GM12878 (cell line): ENCODE results near the gene TACR1. TPM values are rescaled to one million over a fixed set of nuclear protein-coding genes. Genes with fewer than 3 reads are reported as not detected.

Experiments
- ATAC-seq: fragments of 200-7000 bp; cut with Tn5 transposase; 3 replicates; pipeline ENCODE4 v1.9.1; 2020; ENCODE audit warnings: mild to moderate bottlenecking, moderate library complexity
- BruUV-seq: library from RNA; stranded (reverse); fragments of 400-500 nt; replicated peaks from 2 replicates; lab custom pipeline; 2021; lab: Mats Ljungman, UMichigan
- CTCF ChIA-PET: fragments of 300-600 bp; sonication (Branson Sonifier 250); formaldehyde crosslinking; extraction: SDS; loops from one replicate; lab custom pipeline; 2021; ENCODE audit warnings: inconsistent platforms; lab: Yijun Ruan, JAX
- POLR2A ChIA-PET: fragments of 350-600 bp; formaldehyde crosslinking; extraction: SDS; loops from one replicate; lab custom pipeline; 2021; ENCODE audit warnings: inconsistent platforms; lab: Charles Lee
- RAD21 ChIA-PET: fragments of 300-600 bp; sonication (Branson Sonifier 250); formaldehyde crosslinking; loops from one replicate; lab custom pipeline; 2023; ENCODE audit warnings: antibody characterized with exemption; ENCODE audit not compliant: unreplicated experiment; lab: Charles Lee
- SMC1A ChIA-PET: fragments of 300-600 bp; sonication (Branson Sonifier 250); formaldehyde crosslinking; loops from one replicate; lab custom pipeline; 2023; ENCODE audit not compliant: unreplicated experiment, uncharacterized antibody; lab: Charles Lee
- DNase-seq: peaks from one replicate; pipeline ENCODE4 v3.0.0-alpha.2; 2011; ENCODE audit warnings: low read depth, low spot score
- FAIRE-seq: peaks from 3 replicates; lab custom pipeline; 2011; peaks lifted over from hg19 to GRCh38; lab: Jason Lieb, UNC
- H2AFZ ChIP-seq: 2 replicates; pipeline ENCODE4 v1.6.0; 2011; ENCODE audit warnings: low read depth, low read length, control low read depth; ENCODE audit not compliant: control insufficient read depth
- H3K27ac ChIP-seq: 2 replicates; pipeline ENCODE4 v1.5.1; 2011; ENCODE audit warnings: control low read depth; ENCODE audit not compliant: control insufficient read depth, insufficient read depth
- H3K27me3 ChIP-seq, 2 experiments: replicated peaks in 1 of 2; 2 replicates each; pipeline versions ENCODE4 v1.6.0 to v1.6.1; 2011; ENCODE audit warnings: low read length in 1 of 2; ENCODE audit not compliant: control insufficient read depth in 2 of 2, insufficient read depth in 2 of 2
- H3K36me3 ChIP-seq, 2 experiments: 2 replicates each; pipeline ENCODE4 v1.5.1; 2011; ENCODE audit warnings: low read length in 1 of 2; ENCODE audit not compliant: control insufficient read depth in 2 of 2, insufficient read depth in 2 of 2
- H3K4me1 ChIP-seq: 2 replicates; pipeline ENCODE4 v1.6.1; 2011; ENCODE audit warnings: mild to moderate bottlenecking, low read length, moderate library complexity, mixed read lengths; ENCODE audit not compliant: control insufficient read depth, insufficient read depth
- H3K4me2 ChIP-seq: 2 replicates; pipeline ENCODE4 v1.6.0; 2011; ENCODE audit warnings: control low read depth; ENCODE audit not compliant: control insufficient read depth, insufficient read depth
- H3K4me3 ChIP-seq: fragments of 200-600 bp; sonication (generic); 2 replicates; pipeline ENCODE4 v1.5.1; 2016
- H3K79me2 ChIP-seq: 2 replicates; pipeline ENCODE4 v1.6.0; 2011; ENCODE audit warnings: low read length; ENCODE audit not compliant: control insufficient read depth, insufficient read depth
- H3K9ac ChIP-seq: 2 replicates; pipeline ENCODE4 v1.8.0; 2011; ENCODE audit warnings: low read length, control low read depth, mixed read lengths; ENCODE audit not compliant: control insufficient read depth, insufficient read depth
- H3K9me3 ChIP-seq: replicated peaks from 3 replicates; pipeline ENCODE4 v1.5.1; 2011; ENCODE audit warnings: mild to moderate bottlenecking, low read length; ENCODE audit not compliant: control insufficient read depth, insufficient read depth
- H4K20me1 ChIP-seq: 2 replicates; pipeline ENCODE4 v1.6.0; 2011; ENCODE audit not compliant: control insufficient read depth, insufficient read depth
- BRCA1 ChIP-seq: IDR thresholded peaks from 2 replicates; pipeline ENCODE4 v1.6.1; 2011; ENCODE audit warnings: low read depth, low read length, improper control_type of control experiment
- DPF2 ChIP-seq: fragments of 450-650 bp; IDR thresholded peaks from 2 replicates; pipeline ENCODE4 v1.6.1; 2017; ENCODE audit warnings: mild to moderate bottlenecking
- KLF5 ChIP-seq: fragments of 450-650 bp; IDR thresholded peaks from 2 replicates; pipeline ENCODE4 v1.6.1; 2014; ENCODE audit warnings: mild to moderate bottlenecking; ENCODE audit not compliant: partially characterized antibody
- NR2C1 ChIP-seq: fragments of 450-650 bp; IDR thresholded peaks from 2 replicates; pipeline ENCODE4 v1.6.1; 2017; ENCODE audit warnings: antibody characterized with exemption, mild to moderate bottlenecking, moderate library complexity
- SP1 ChIP-seq: IDR thresholded peaks from one replicate; pipeline ENCODE4 v1.6.1; 2011; ENCODE audit warnings: low read depth, low read length
- ZNF384 ChIP-seq: IDR thresholded peaks from 2 replicates; pipeline ENCODE4 v1.6.1; 2012; ENCODE audit warnings: low read depth, mild to moderate bottlenecking, low read length, improper control_type of control experiment, borderline replicate concordance
- WGBS: methylation state at CpG from one replicate; pipeline ENCODE4 v1.1.6; 2016; ENCODE audit warnings: low lambda C conversion rate; ENCODE audit not compliant: insufficient replicate concordance, insufficient coverage; ENCODE audit errors: missing lambda C conversion rate; 5-methylcytosine and 5-hydroxymethylcytosine counted together
- in situ Hi-C: fragments of 300-500 bp; cut with MboI; formaldehyde crosslinking; loops from 9 replicates; pipeline ENCODE4 v1.14.3; 2018; ENCODE audit warnings: mixed read lengths
- intact Hi-C: fragments of 100-400 bp; cut with micrococcal nuclease; formaldehyde crosslinking; loops from one replicate; pipeline ENCODE4 v1.14.2; 2022; ENCODE audit not compliant: unreplicated experiment
- polyA plus RNA-seq, 11 experiments: library from polyadenylated mRNA; depleted of rRNA in 4 of 11; unstranded in 6 of 11; stranded (reverse) in 5 of 11; fragments of >200 nt; fragmentation: Nextera tagmentation in 4 of 11; fragmentation: Illumina TruSeq in 1 of 11; extraction: Ambion mirVana in 4 of 11; extraction: Trizol in 1 of 11; gene quantifications; 1 replicate in 1 of 11; 2 replicates in 10 of 11; pipeline versions ENCODE4 v1.2.1 to v1.2.3, GENCODE V29; 2011 to 2016; ENCODE audit warnings: inconsistent platforms in 2 of 11, missing spikeins in 2 of 11, low read depth in 1 of 11
- total RNA-seq, 4 experiments: library from RNA; depleted of rRNA in 3 of 4; stranded (reverse); fragments of >200 nt in 3 of 4; fragmentation: Illumina TruSeq in 1 of 4; extraction: Trizol in 1 of 4; gene quantifications; 2 replicates each; pipeline versions ENCODE4 v1.2.1 to v1.2.3, GENCODE V29; 2013 to 2021
- TF ChIP-seq, protein P1 (sequence below): IDR thresholded peaks from 2 replicates; pipeline ENCODE4 v1.6.1; 2012; ENCODE audit warnings: low read length, inconsistent platforms
- TF ChIP-seq, protein P2 (sequence below): fragments of 450-650 bp; IDR thresholded peaks from 2 replicates; pipeline ENCODE4 v1.6.1; 2017; ENCODE audit warnings: mild to moderate bottlenecking, moderate library complexity
- TF ChIP-seq, protein P3 (sequence below): fragments of 450-650 bp; IDR thresholded peaks from 2 replicates; pipeline ENCODE4 v1.6.1; 2017; ENCODE audit warnings: low read depth, mild to moderate bottlenecking, moderate library complexity
- TF ChIP-seq, protein P4 (sequence below): IDR thresholded peaks from 2 replicates; pipeline ENCODE4 v1.6.1; 2011; ENCODE audit warnings: low read depth, mild to moderate bottlenecking, low read length, moderate library complexity, borderline replicate concordance; ENCODE audit errors: extremely low read depth

Gene TACR1
- total and polyA plus RNA-seq, 10 of the 15 experiments (the other 5 are each of a cell fraction or from before 2014, with no cell fraction given), result 0.04 to 1.4 (median 0.15) TPM

DNA sequence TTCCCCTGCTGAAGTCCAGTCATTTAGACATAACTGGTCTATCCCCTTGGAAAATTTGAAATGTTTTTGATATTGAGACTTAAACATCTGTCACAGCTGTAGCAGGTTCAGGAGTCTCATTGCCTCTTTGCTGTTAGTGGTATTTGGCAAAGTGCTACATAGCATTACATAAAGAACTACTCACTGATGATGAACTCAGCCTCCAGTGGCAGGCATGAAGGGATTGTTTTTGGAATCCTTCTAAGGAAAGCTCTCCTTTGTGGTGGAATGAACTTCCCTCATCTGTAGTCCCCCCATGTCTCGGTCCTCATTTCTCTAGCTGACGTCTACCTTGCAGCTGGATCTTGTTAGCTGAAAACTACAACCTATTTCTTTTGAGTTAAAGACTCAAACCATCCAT is 111.6 kb downstream of the TACR1 start:
- Histone ChIP-seq H3K4me3 (no peak overlapping the region), H3K4me1 (no peaks in the 10 kb centered on the region), H3K27ac (no peak overlapping the region), H3K27me3 (no peaks in the 10 kb centered on the region), H2AFZ (no peak overlapping the region), H3K79me2 (no peaks in the 10 kb centered on the region), H3K9ac (no peak overlapping the region), H3K4me2 (no peak overlapping the region), H3K36me3 (no peaks in the 10 kb centered on the region), H3K9me3 (no peaks in the 10 kb centered on the region; the same call in 2 of the 3 replicates), H4K20me1 (no peaks in the 10 kb centered on the region)
- TF ChIP-seq, protein P1, sequence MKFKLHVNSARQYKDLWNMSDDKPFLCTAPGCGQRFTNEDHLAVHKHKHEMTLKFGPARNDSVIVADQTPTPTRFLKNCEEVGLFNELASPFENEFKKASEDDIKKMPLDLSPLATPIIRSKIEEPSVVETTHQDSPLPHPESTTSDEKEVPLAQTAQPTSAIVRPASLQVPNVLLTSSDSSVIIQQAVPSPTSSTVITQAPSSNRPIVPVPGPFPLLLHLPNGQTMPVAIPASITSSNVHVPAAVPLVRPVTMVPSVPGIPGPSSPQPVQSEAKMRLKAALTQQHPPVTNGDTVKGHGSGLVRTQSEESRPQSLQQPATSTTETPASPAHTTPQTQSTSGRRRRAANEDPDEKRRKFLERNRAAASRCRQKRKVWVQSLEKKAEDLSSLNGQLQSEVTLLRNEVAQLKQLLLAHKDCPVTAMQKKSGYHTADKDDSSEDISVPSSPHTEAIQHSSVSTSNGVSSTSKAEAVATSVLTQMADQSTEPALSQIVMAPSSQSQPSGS, result no peak
- TF ChIP-seq BRCA1 (no peak), ZNF384 (no peak), SP1 (no peak), NR2C1 (no peak), KLF5 (no peak), DPF2 (no peak)
- TF ChIP-seq, protein P2, sequence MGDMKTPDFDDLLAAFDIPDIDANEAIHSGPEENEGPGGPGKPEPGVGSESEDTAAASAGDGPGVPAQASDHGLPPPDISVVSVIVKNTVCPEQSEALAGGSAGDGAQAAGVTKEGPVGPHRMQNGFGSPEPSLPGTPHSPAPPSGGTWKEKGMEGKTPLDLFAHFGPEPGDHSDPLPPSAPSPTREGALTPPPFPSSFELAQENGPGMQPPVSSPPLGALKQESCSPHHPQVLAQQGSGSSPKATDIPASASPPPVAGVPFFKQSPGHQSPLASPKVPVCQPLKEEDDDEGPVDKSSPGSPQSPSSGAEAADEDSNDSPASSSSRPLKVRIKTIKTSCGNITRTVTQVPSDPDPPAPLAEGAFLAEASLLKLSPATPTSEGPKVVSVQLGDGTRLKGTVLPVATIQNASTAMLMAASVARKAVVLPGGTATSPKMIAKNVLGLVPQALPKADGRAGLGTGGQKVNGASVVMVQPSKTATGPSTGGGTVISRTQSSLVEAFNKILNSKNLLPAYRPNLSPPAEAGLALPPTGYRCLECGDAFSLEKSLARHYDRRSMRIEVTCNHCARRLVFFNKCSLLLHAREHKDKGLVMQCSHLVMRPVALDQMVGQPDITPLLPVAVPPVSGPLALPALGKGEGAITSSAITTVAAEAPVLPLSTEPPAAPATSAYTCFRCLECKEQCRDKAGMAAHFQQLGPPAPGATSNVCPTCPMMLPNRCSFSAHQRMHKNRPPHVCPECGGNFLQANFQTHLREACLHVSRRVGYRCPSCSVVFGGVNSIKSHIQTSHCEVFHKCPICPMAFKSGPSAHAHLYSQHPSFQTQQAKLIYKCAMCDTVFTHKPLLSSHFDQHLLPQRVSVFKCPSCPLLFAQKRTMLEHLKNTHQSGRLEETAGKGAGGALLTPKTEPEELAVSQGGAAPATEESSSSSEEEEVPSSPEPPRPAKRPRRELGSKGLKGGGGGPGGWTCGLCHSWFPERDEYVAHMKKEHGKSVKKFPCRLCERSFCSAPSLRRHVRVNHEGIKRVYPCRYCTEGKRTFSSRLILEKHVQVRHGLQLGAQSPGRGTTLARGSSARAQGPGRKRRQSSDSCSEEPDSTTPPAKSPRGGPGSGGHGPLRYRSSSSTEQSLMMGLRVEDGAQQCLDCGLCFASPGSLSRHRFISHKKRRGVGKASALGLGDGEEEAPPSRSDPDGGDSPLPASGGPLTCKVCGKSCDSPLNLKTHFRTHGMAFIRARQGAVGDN, result no peak
- TF ChIP-seq, protein P3, sequence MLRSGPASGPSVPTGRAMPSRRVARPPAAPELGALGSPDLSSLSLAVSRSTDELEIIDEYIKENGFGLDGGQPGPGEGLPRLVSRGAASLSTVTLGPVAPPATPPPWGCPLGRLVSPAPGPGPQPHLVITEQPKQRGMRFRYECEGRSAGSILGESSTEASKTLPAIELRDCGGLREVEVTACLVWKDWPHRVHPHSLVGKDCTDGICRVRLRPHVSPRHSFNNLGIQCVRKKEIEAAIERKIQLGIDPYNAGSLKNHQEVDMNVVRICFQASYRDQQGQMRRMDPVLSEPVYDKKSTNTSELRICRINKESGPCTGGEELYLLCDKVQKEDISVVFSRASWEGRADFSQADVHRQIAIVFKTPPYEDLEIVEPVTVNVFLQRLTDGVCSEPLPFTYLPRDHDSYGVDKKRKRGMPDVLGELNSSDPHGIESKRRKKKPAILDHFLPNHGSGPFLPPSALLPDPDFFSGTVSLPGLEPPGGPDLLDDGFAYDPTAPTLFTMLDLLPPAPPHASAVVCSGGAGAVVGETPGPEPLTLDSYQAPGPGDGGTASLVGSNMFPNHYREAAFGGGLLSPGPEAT, result no peak
- TF ChIP-seq, protein P4, sequence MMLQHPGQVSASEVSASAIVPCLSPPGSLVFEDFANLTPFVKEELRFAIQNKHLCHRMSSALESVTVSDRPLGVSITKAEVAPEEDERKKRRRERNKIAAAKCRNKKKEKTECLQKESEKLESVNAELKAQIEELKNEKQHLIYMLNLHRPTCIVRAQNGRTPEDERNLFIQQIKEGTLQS, result no peak
- DNase-seq, result no peak
- FAIRE-seq, result no peak
- in situ Hi-C loops, result no loop called here
- ChIA-PET POLR2A (interaction anchor here (0.9 kb wide), 1 partner anchor 9 kb away, joined by 3 read pairs; no protein-coding TSS in a partner anchor), CTCF (interaction anchor here (0.7 to 2.0 kb wide), 5 partner anchors 11 to 24 kb away, joined by 3 to 4 read pairs (median 3); no protein-coding TSS in a partner anchor), SMC1A (interaction anchor here (0.9 to 3.1 kb wide), 4 partner anchors 10 to 56 kb away, joined by 3 to 12 read pairs (median 6); no protein-coding TSS in a partner anchor), RAD21 (interaction anchor here (1.1 kb wide), 1 partner anchor 14 kb away, joined by 3 read pairs; no protein-coding TSS in a partner anchor)
- WGBS, result 13% methylated on average over 2 of the region's 2 CpGs
- intact Hi-C loops, result no loop called here
- no peak for ATAC-seq
- BruUV-seq, result no TSS peak
